ENCODE measurements around the gene RNF144A. TPM values are rescaled to one million over a fixed set of nuclear protein-coding genes. Genes with fewer than 3 reads are reported as not detected.

Gene RNF144A
- total and polyA plus RNA-seq, 2 donors (not counting 3 experiments of a cell fraction or from before 2014, with no cell fraction given): 9.7 to 28.8 TPM

- Histone ChIP-seq H3K36me3 (ENCODE audit: control insufficient read depth in 2 of 2, extremely low read depth in 1 of 2, insufficient read depth in 2 of 2, low read length in 2 of 2) (no peaks in the 10 kb centered on the region), H3K4me3 (replicated peaks in 1 of 3; ENCODE audit: insufficient read depth in 1 of 3, low read depth in 1 of 3, low read length in 3 of 3) (no peak overlapping the region), H3K27me3 (ENCODE audit: control insufficient read depth in 2 of 2, insufficient read depth in 2 of 2, low read length in 2 of 2) (peaks cover 0 to 3% of the 10 kb centered on the region in 2 experiments), H4K20me1 (replicated peaks; ENCODE audit: control insufficient read depth, extremely low read depth, insufficient read depth, low read length) (no peaks in the 10 kb centered on the region), H3K9ac (replicated peaks; ENCODE audit: extremely low read depth, insufficient read depth, low read length) (no peak overlapping the region), H3K4me1 (ENCODE audit: control insufficient read depth, extremely low read depth, insufficient read depth, low read length) (no peaks in the 10 kb centered on the region), H3K9me1 (replicated peaks; ENCODE audit: control insufficient read depth, extremely low read depth, insufficient read depth, low read length) (no peaks in the 10 kb centered on the region), H3K79me2 (ENCODE audit: control insufficient read depth, insufficient read depth, low read length) (no peaks in the 10 kb centered on the region), H3K4me2 (ENCODE audit: insufficient read depth, low read length) (no peak overlapping the region), H2AFZ (ENCODE audit: low read depth, low read length) (no peak overlapping the region), H3K27ac (ENCODE audit: insufficient read depth, low read depth, low read length) (no peak overlapping the region), H3K9me3 (replicated peaks; ENCODE audit: control insufficient read depth, insufficient read depth, low read length) (no peaks in the 10 kb centered on the region)
- DNase-seq (ENCODE audit: low read depth, low spot score): no peak
- TF ChIP-seq EZH2 (IDR thresholded peaks at IDR 0.05; ENCODE audit: borderline replicate concordance, low read depth, low read length, severe bottlenecking) (no peak), MYC (IDR thresholded peaks at IDR 0.05; ENCODE audit: low read depth, low read length) (no peak), POLR2A (IDR thresholded peaks at IDR 0.05; ENCODE audit: low read depth, low read length) (no peak), POLR2AphosphoS5 (IDR thresholded peaks at IDR 0.05; ENCODE audit: insufficient read depth, low read depth, low read length) (no peak), FOS (IDR thresholded peaks at IDR 0.05; ENCODE audit: borderline replicate concordance, insufficient read depth, low read length) (no peak), JUN (IDR thresholded peaks at IDR 0.05; ENCODE audit: borderline replicate concordance, insufficient read depth, insufficient read length, low read depth) (no peak), GATA2 (IDR thresholded peaks at IDR 0.05; ENCODE audit: insufficient read depth, insufficient read length, low read depth, low read length) (no peak)
- TF ChIP-seq, protein P1, sequence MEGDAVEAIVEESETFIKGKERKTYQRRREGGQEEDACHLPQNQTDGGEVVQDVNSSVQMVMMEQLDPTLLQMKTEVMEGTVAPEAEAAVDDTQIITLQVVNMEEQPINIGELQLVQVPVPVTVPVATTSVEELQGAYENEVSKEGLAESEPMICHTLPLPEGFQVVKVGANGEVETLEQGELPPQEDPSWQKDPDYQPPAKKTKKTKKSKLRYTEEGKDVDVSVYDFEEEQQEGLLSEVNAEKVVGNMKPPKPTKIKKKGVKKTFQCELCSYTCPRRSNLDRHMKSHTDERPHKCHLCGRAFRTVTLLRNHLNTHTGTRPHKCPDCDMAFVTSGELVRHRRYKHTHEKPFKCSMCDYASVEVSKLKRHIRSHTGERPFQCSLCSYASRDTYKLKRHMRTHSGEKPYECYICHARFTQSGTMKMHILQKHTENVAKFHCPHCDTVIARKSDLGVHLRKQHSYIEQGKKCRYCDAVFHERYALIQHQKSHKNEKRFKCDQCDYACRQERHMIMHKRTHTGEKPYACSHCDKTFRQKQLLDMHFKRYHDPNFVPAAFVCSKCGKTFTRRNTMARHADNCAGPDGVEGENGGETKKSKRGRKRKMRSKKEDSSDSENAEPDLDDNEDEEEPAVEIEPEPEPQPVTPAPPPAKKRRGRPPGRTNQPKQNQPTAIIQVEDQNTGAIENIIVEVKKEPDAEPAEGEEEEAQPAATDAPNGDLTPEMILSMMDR (IDR thresholded peaks at IDR 0.05; ENCODE audit: extremely low read depth in 1 of 2, insufficient read depth in 1 of 2, low read depth in 1 of 2, low read length in 2 of 2): no peak
- TF ChIP-seq, protein P2, sequence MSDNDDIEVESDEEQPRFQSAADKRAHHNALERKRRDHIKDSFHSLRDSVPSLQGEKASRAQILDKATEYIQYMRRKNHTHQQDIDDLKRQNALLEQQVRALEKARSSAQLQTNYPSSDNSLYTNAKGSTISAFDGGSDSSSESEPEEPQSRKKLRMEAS (IDR thresholded peaks at IDR 0.05; ENCODE audit: insufficient read depth, insufficient read length): no peak
- BruUV-seq (replicated peaks): no TSS peak
- POLR2A ChIA-PET: no interaction called here
- dilution Hi-C loops (cut with MboI; ENCODE audit: extremely low pct_ligation_motif_present, low sequenced_read_pairs) (no loop called here), intact Hi-C loops (cut with micrococcal nuclease) (no loop called here)
- FAIRE-seq: no peak
- CTCF ChIA-PET: interaction anchor here (3.3 kb wide), 1 partner anchor 10 kb away, joined by 20 read pairs; no protein-coding TSS in a partner anchor
Measured at GRCh38 chr2:7053650-7054265, 136.5 kb downstream of the RNF144A start.

Measured in endothelial cell of umbilical vein (primary cell).